GM12878 (cell line): ENCODE results near the gene BET1.

Experiments
- CREB1 ChIP-seq: IDR thresholded peaks from 2 replicates; pipeline ENCODE4 v1.6.1; 2012; ENCODE audit warnings: low read depth, mild to moderate bottlenecking, inconsistent platforms
- MEF2A ChIP-seq: IDR thresholded peaks from 2 replicates; pipeline ENCODE4 v1.6.1; 2011; ENCODE audit warnings: low read depth, mild to moderate bottlenecking, low read length, moderate library complexity; ENCODE audit not compliant: insufficient read depth
- MXI1 ChIP-seq: fragments of 150-350 bp; IDR thresholded peaks from 2 replicates; pipeline ENCODE4 v1.6.1; 2011; ENCODE audit warnings: low read depth, mild to moderate bottlenecking, inconsistent platforms, low read length, improper control_type of control experiment

DNA sequence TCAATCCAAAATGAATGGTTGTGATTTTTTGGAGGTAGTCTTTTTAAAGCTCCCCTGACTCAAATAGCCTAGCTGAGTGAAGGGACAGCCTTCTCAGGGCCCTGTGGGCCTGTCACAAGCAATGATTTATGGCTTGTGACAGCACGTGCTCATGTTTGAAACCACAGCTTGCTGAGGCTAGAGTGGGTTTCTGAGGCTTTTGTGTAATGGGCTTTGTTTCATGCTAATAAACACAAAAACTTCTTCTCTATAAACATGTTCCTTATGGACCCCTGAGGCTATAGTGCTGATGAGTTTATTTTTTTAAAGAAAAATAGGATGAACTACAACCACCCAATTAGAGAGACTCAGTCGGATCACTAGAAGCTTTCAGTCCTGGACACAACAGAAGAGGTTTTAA is 36.1 kb upstream of the BET1 start:
- TF ChIP-seq MEF2A, result no peak
- no peak for TF ChIP-seq CREB1
- no peak for TF ChIP-seq MXI1
